Measurements from ENCODE around the gene CTNNB1.

Gene CTNNB1

GRCh38 chr3:41220906-41221677 is 21.8 kb downstream of the CTNNB1 start:
- no peak for DNase-seq

- DNase-seq: no peak
These were observed 22.7 kb downstream of the CTNNB1 start for GRCh38 chr3:41222012-41222411.

GRCh38 chr3:41222501-41222900 is 23.2 kb downstream of the CTNNB1 start:
- DNase-seq: no peak

GRCh38 chr3:41223078-41223477 is 23.8 kb downstream of the CTNNB1 start:
- no peak for DNase-seq

GRCh38 chr3:41223691-41224090 is 24.4 kb downstream of the CTNNB1 start:
- DNase-seq: no peak

- DNase-seq: no peak
These were observed 25.0 kb downstream of the CTNNB1 start for GRCh38 chr3:41224120-41224806.

GRCh38 chr3:41234823-41235721 is 35.8 kb downstream of the CTNNB1 start:
- DNase-seq: no peak

GRCh38 chr3:41236228-41236627 is 36.9 kb downstream of the CTNNB1 start:
- no peak for DNase-seq

GRCh38 chr3:41237907-41238306 is 38.6 kb downstream of the CTNNB1 start:
- DNase-seq: no peak

- no peak for DNase-seq
These were observed 40.3 kb downstream of the CTNNB1 start for GRCh38 chr3:41239587-41239986.

GRCh38 chr3:41241161-41241560 is 41.9 kb downstream of the CTNNB1 start:
- no peak for DNase-seq

- DNase-seq: no peak
These were observed 42.7 kb downstream of the CTNNB1 start for GRCh38 chr3:41241800-41242571.

- no peak for DNase-seq
These were observed 43.9 kb downstream of the CTNNB1 start for GRCh38 chr3:41243183-41243582.

- DNase-seq: no peak
These were observed 45.5 kb downstream of the CTNNB1 start for GRCh38 chr3:41244620-41245336.

GRCh38 chr3:41247055-41248004 is 48.0 kb downstream of the CTNNB1 start:
- no peak for DNase-seq

GRCh38 chr3:41248525-41248924 is 49.2 kb downstream of the CTNNB1 start:
- no peak for DNase-seq

GRCh38 chr3:41249318-41249717 is 50.0 kb downstream of the CTNNB1 start:
- DNase-seq: no peak

GRCh38 chr3:41250825-41251224 is 51.5 kb downstream of the CTNNB1 start:
- DNase-seq: no peak

GRCh38 chr3:41251593-41251992 is 52.3 kb downstream of the CTNNB1 start:
- no peak for DNase-seq

- no peak for DNase-seq
These were observed 59.0 kb downstream of the CTNNB1 start for GRCh38 chr3:41258239-41258800.
